Kidney (tissue), 14 donors: ENCODE data around the gene RPRD1B. TPM values are rescaled to one million over a fixed set of nuclear protein-coding genes. Genes with fewer than 3 reads are reported as not detected.

ENCODE experiments used
- DNase-seq, 5 donors: peaks; one replicate each; pipeline ENCODE4 v3.0.0-alpha.2; 2013 to 2020
- FAIRE-seq: peaks from 2 replicates; lab custom pipeline; 2012; peaks lifted over from hg19 to GRCh38; lab: Jason Lieb, UNC
- H3K27ac ChIP-seq, 2 donors: one replicate each; pipeline ENCODE4 v1.7.0; 2013; ENCODE audit warnings: low read depth in 2 of 2, low read length in 2 of 2, inconsistent platforms in 1 of 2
- H3K27me3 ChIP-seq: one replicate; pipeline ENCODE4 v1.7.1; 2013; ENCODE audit warnings: low read length, inconsistent platforms; ENCODE audit not compliant: control insufficient read depth, insufficient read depth
- H3K36me3 ChIP-seq, 3 donors: one replicate each; pipeline versions ENCODE4 v1.7.0 to v1.7.1; 2013; ENCODE audit warnings: low read length in 3 of 3, control low read depth in 1 of 3, inconsistent platforms in 1 of 3; ENCODE audit not compliant: insufficient read depth in 3 of 3, control insufficient read depth in 2 of 3
- H3K4me1 ChIP-seq, 3 donors: one replicate each; pipeline versions ENCODE4 v1.7.0 to v1.7.1; 2013; ENCODE audit warnings: low read length in 3 of 3, inconsistent platforms in 1 of 3, low read depth in 1 of 3; ENCODE audit not compliant: control insufficient read depth in 2 of 3, insufficient read depth in 2 of 3
- H3K4me3 ChIP-seq, 3 donors: one replicate each; pipeline versions ENCODE4 v1.7.0 to v1.8.1; 2013; ENCODE audit warnings: low read length in 3 of 3, control low read depth in 1 of 3, inconsistent platforms in 1 of 3
- H3K9ac ChIP-seq, 3 donors: one replicate each; pipeline versions ENCODE4 v1.7.0 to v1.7.1; 2013; ENCODE audit warnings: low read length in 3 of 3, control low read depth in 1 of 3, inconsistent platforms in 1 of 3
- H3K9me3 ChIP-seq, 3 donors: one replicate each; pipeline versions ENCODE4 v1.7.0 to v1.7.1; 2013; ENCODE audit warnings: low read length in 3 of 3, control low read depth in 1 of 3, inconsistent platforms in 1 of 3; ENCODE audit not compliant: control insufficient read depth in 2 of 3, insufficient read depth in 1 of 3
- CTCF ChIP-seq: IDR thresholded peaks from 3 replicates; pipeline ENCODE4 v1.5.1; 2012; ENCODE audit warnings: mild to moderate bottlenecking, moderate library complexity, borderline replicate concordance; ENCODE audit not compliant: insufficient read depth; ENCODE audit errors: extremely low read depth
- intact Hi-C: fragments of 100-400 bp; cut with DNase I; formaldehyde crosslinking; loops from one replicate; pipeline ENCODE4 v1.11.1; 2022
- polyA plus RNA-seq: library from polyadenylated mRNA; stranded (reverse); fragments of 350-450 nt; fragmentation: Illumina TruSeq; extraction: RNeasy Lipid Tissue Mini Kit (QIAGEN cat#74804); gene quantifications from one replicate; pipeline ENCODE4 v1.2.3, GENCODE V29; 2014; ENCODE audit warnings: low read depth, low replicate concordance; ENCODE audit not compliant: insufficient read depth
- total RNA-seq: library from RNA; stranded (reverse); fragmentation: NEBNext Ultra II Directional; extraction: Animal tissue kit (Norgen Biotek cat#: 25700); gene quantifications from one replicate; pipeline ENCODE4 v1.2.1, GENCODE V29; 2021
- donor health status: control.
- donor health status: control.
- donor health status: control.
- donor health status: control.
- donor health status: control.
- donor health status: DM: yes; HTN: yes; CAD: no.
- donor health status: Normal renal cell carcinoma (clear cell type).

The RPRD1B gene
- total and polyA plus RNA-seq, 2 donors from 2014 or later, result 13.4 to 34.4 TPM

GRCh38 chr20:38043512-38044300 lies 10.2 kb downstream of the RPRD1B start:
- Histone ChIP-seq H3K9me3 (no peaks in the 10 kb centered on the region), H3K4me3 (no peak overlapping the region), H3K9ac (no peak overlapping the region), H3K27me3 (no peaks in the 10 kb centered on the region), H3K36me3 (peaks cover 5 to 25% (median 13%) of the 10 kb centered on the region in 3 donors), H3K4me1 (no peaks in the 10 kb centered on the region), H3K27ac (no peak overlapping the region)
- DNase-seq, result no peak
- no peak for FAIRE-seq
- no peak for TF ChIP-seq CTCF
- intact Hi-C loops, result no loop called here

GRCh38 chr20:38044685-38045084 lies 11.1 kb downstream of the RPRD1B start:
- no peak overlapping the region for H3K9ac ChIP-seq
- no peaks in the 10 kb centered on the region for H3K9me3 ChIP-seq
- no peak overlapping the region for H3K4me3 ChIP-seq
- no peaks in the 10 kb centered on the region for H3K4me1 ChIP-seq
- H3K36me3 ChIP-seq, result peaks cover 6 to 27% (median 14%) of the 10 kb centered on the region in 3 donors
- FAIRE-seq, result no peak
- TF ChIP-seq CTCF, result no peak
- DNase-seq, result no peak
- intact Hi-C loops, result no loop called here
- H3K27me3 ChIP-seq, result no peaks in the 10 kb centered on the region
- H3K27ac ChIP-seq, result no peak overlapping the region

GRCh38 chr20:38046572-38046971 lies 13.0 kb downstream of the RPRD1B start:
- no peaks in the 10 kb centered on the region for H3K4me1 ChIP-seq
- H3K4me3 ChIP-seq, result no peak overlapping the region
- no peak overlapping the region for H3K9ac ChIP-seq
- peaks cover 5 to 36% (median 22%) of the 10 kb centered on the region in 3 donors for H3K36me3 ChIP-seq
- FAIRE-seq (no peak), DNase-seq (no peak)
- no peak for TF ChIP-seq CTCF
- no peak overlapping the region for H3K27ac ChIP-seq
- H3K27me3 ChIP-seq, result no peaks in the 10 kb centered on the region
- no peaks in the 10 kb centered on the region for H3K9me3 ChIP-seq
- intact Hi-C loops, result no loop called here
